Superior temporal gyrus (tissue), 1 donor: Measurements from ENCODE around the gene LIN37.

ENCODE experiments used
- DNase-seq: peaks from one replicate; pipeline ENCODE4 v3.0.0-alpha.2; 2016; ENCODE audit errors: extremely low spot score

The LIN37 gene

GRCh38 chr19:35774274-35775045, 26.1 kb downstream of the LIN37 start:
- DNase-seq, result no peak

GRCh38 chr19:35775046-35775297, 26.6 kb downstream of the LIN37 start:
- DNase-seq, result no peak

GRCh38 chr19:35775298-35776101, 27.1 kb downstream of the LIN37 start, which contains the start of gene ARHGAP33:
Gene ARHGAP33 (plus strand): TSS chr19:35775564. CDS start chr19:35775659, 95 bp downstream.
- peak; percentile 99 for DNase-seq

- peak; percentile 35 for DNase-seq
These were observed 27.9 kb downstream of the LIN37 start for GRCh38 chr19:35776102-35776788.

GRCh38 chr19:35777086-35777841, 28.9 kb downstream of the LIN37 start:
- DNase-seq, result peak; percentile 60

- no peak for DNase-seq
These were observed 29.6 kb downstream of the LIN37 start for GRCh38 chr19:35777961-35778360.

GRCh38 chr19:35779033-35779432, 30.7 kb downstream of the LIN37 start:
- DNase-seq, result no peak

- DNase-seq, result no peak
These were observed 31.7 kb downstream of the LIN37 start for GRCh38 chr19:35780058-35780457.

GRCh38 chr19:35780717-35781116, 32.3 kb downstream of the LIN37 start:
- DNase-seq, result no peak

GRCh38 chr19:35781650-35782049, 33.3 kb downstream of the LIN37 start:
- DNase-seq, result no peak

GRCh38 chr19:35782589-35782988, 34.2 kb downstream of the LIN37 start:
- no peak for DNase-seq

GRCh38 chr19:35783469-35784434, 35.4 kb downstream of the LIN37 start:
- DNase-seq, result no peak

GRCh38 chr19:35784503-35785338, 36.3 kb downstream of the LIN37 start:
- DNase-seq, result no peak

GRCh38 chr19:35785339-35785627, 36.9 kb downstream of the LIN37 start:
- no peak for DNase-seq

- no peak for DNase-seq
These were observed 38.2 kb downstream of the LIN37 start for GRCh38 chr19:35786299-35787160.

GRCh38 chr19:35787227-35787799, 38.9 kb downstream of the LIN37 start:
- DNase-seq, result no peak

- no peak for DNase-seq
These were observed 40.0 kb downstream of the LIN37 start for GRCh38 chr19:35788205-35788960.
